ENCODE data around the gene ABCC6.
"Not testable (repeated sequence)": the region's sequence is repeated elsewhere in the genome, so short reads cannot be mapped to it uniquely, and the experiment has no call there.

ABCC6 gene

DNA sequence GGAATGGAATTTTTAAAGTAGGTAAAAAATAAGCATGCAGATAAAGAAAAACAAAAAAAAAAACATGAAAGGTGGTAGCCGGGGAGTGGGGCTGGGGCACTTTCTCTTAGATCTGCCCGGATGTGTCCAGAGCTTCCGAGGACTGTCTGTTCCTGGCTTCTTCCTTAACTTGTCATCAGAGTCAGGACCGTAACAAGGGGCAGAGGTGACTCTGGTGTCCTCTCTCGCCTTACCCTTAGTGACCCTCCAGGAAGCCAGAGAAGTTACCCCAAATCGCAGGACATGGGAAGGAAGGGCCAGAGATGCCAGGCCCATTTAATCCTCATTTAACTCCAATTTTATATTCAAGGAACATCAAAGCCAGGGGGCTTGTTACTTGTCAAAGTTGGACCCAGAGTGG lies 115.5 kb downstream of the ABCC6 start:
- no peak for DNase-seq

- DNase-seq = peak; percentile 41
These were observed 116.8 kb downstream of the ABCC6 start for GRCh38 chr16:16106466-16106865.

DNA sequence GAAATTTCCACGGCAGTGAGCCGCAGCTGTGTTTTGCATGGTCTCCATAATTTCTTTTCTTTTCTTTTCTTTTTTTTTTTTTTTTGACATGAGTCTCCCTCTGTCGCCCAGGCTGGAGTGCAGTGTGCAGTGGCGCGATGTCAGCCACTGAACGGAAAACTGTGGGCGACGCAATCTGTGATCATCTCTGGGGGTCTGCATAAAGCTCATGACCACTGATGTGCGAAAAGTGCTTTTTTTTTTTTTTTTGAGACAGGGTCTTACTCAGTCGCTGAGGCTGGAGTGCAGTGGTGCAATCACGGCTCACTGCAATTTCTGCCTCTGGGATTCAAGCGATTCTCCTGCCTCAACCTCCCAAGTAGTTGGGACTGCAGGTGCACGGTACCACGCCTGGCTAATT lies 117.6 kb downstream of the ABCC6 start:
- no peak for DNase-seq

DNA sequence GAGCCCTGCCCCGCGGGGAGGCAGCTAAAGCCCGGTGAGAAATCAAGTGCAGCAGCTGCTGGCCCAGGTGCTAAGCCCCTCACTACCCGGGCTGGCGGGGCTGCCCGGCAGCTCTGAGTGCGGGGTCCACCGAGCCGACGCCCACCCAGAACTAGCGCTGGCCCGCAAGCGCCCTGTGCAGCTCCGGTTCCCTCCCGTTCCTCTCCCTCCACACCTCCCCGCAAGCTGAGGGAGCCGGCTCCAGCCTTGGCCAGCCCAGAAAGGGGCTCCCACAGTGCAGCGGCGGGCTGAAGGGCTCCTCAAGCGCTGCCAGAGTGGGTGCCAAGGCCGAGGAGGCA lies 118.5 kb downstream of the ABCC6 start:
- DNase-seq = not testable (repeated sequence)

- not testable (repeated sequence) for DNase-seq
These were observed 119.0 kb downstream of the ABCC6 start for GRCh38 chr16:16104132-16104803.

- DNase-seq = no peak
These were observed 120.6 kb downstream of the ABCC6 start for GRCh38 chr16:16102738-16103137.

GRCh38 chr16:16101585-16101984 lies 121.7 kb downstream of the ABCC6 start:
- no peak for DNase-seq

GRCh38 chr16:16100631-16101030 lies 122.7 kb downstream of the ABCC6 start:
- DNase-seq = no peak

DNA sequence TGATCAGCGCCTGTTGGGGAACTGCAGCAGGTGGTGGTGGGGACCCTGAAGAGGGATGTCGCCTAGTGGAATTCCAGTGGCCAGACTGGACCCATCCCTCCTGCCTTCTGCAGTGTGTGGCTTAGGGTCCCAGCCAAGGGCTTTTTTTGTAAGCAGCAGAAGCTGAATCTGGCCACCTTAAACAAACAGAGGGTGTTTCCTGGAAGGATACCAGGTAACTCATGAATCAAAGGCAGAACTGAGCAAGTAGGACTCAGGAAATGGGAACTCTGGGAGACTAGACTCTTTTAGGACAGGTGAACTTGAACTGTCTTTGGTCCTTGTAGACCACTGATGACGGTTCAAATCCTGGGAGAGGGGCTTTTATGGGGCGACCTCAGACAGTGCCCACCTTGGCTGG lies 124.0 kb downstream of the ABCC6 start:
- DNase-seq = no peak

Measured in NCI-H2171 treated with DMSO at 0.1 percent for 48 hours (cell line).